GM12891 (cell line): ENCODE measurements around the gene PAM16. TPM values are rescaled to one million over a fixed set of nuclear protein-coding genes. Genes with fewer than 3 reads are reported as not detected.
"Not testable (repeated sequence)": the region's sequence is repeated elsewhere in the genome, so short reads cannot be mapped to it uniquely, and the experiment has no call there.

Experiments
- DNase-seq: peaks from one replicate; pipeline ENCODE4 v3.0.0; 2011; ENCODE audit warnings: low spot score; ENCODE audit not compliant: insufficient read length
- FAIRE-seq: peaks from 2 replicates; lab custom pipeline; 2011; peaks lifted over from hg19 to GRCh38; lab: Jason Lieb, UNC
- PAX5 ChIP-seq: IDR thresholded peaks from 2 replicates; pipeline ENCODE4 v1.6.1; 2011; ENCODE audit warnings: low read length, moderate library complexity, mild to moderate bottlenecking; ENCODE audit not compliant: insufficient read depth, severe bottlenecking
- POLR2A ChIP-seq: IDR thresholded peaks from 2 replicates; pipeline ENCODE4 v1.6.1; 2011; ENCODE audit warnings: low read depth, low read length, control low read depth
- POLR2AphosphoS5 ChIP-seq: IDR thresholded peaks from 2 replicates; pipeline ENCODE4 v1.6.1; 2011; ENCODE audit warnings: low read depth, low read length, control low read depth
- POU2F2 ChIP-seq: IDR thresholded peaks from 2 replicates; pipeline ENCODE4 v1.6.1; 2011; ENCODE audit warnings: low read depth, mild to moderate bottlenecking, control low read depth, low read length, moderate library complexity
- SPI1 ChIP-seq: IDR thresholded peaks from 2 replicates; pipeline ENCODE4 v1.6.1; 2011; ENCODE audit warnings: low read depth, low read length, control low read depth
- TAF1 ChIP-seq: IDR thresholded peaks from 2 replicates; pipeline ENCODE4 v1.6.1; 2011; ENCODE audit warnings: low read depth, low read length, control low read depth
- polyA plus RNA-seq: library from polyadenylated mRNA; unstranded; fragments of >200 nt; gene quantifications from one replicate; pipeline ENCODE4 v1.2.1, GENCODE V29; 2012; ENCODE audit warnings: low read depth, missing spikeins, inconsistent platforms; ENCODE audit not compliant: missing spikeins

Gene PAM16
- 42.2 TPM for polyA plus RNA-seq

DNA sequence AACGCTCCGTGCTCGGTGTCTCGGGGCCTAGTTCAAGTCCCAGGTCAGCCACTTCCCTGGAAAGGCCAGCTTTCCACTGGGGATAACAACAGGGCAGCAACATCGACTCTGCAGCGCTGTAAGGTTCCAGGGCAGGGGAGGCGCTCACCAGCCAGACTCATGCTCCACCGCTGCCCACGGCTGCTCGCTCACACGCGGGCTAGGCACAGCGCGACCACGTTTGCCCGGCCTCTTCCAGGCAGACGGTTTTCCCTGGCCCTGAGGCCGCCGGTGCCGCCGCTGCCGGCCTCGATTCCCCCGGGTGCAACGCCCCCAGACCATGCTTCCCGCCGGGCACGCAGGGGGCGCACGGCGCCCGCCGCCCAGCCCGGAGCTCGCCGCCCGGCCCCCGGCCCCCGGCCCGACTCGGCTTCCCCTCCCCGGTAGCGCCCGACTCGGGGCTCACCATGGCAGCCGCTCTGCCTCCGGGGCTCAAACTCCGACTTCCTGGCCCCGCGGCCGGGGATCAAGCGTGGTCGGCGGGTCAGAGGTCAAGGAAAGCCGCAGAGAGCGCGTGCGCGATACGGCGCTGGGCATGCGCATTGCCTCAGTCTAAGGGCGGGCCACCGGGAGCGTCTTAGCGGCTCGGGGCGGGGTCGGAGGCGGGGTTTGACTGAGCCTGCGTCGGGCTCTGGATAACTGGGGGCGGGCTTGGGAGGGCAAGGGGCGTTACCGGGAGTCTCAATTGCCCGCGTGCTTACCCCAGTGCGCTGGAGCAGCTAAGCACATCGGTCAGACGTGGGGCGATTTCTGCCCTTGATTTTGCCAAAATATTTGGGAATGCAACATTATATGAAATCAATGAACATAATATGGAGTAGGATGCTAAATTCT, at the start of gene PAM16:
TSS of gene PAM16 (minus strand) at position 535 of the 873 bp plus-strand sequence. CDS start at position 448, 87 bp downstream.
- DNase-seq (peak; percentile 97), FAIRE-seq (peak; percentile 96)
- TF ChIP-seq SPI1 (0 out of 2 replicates have a peak, but pooled peaks have one; percentile 17), POLR2AphosphoS5 (peak; percentile 77), TAF1 (no peak), PAX5 (no peak), POLR2A (peak; percentile 70), POU2F2 (no peak)

DNA sequence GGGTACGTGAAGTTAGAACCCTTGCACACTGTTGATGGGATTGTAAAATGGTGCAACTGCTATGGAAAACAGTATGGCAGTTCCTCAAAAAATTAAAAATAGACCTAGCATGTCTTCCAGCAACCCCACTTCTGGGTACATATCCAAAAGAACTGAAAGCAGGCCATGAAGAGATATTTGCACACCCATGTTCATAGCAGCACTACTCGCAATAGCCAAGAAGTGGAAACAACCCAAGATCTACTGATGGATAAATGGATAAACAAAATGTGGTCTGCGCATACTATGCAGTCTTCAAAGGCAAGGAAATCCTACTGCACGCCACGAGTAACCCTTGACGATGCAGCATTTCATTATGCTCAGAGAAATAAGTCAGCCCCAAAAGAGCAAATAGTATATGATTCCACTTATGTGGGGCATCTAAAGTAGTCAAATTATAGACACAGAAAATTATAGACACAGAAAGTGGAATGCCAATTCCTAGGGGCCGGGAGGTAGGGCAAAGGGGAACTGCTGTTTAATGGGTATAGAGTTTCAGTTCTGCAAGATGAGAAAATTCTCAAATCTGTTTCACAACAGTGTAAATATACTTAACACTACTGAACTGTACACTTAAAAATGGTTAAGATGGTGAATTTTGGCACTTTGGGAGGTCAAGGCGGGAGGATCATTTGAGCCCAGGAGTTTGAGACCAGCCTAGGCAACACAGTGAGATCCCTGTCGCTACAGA, 48.0 kb upstream of the PAM16 start:
- TF ChIP-seq POLR2AphosphoS5 (no peak), POLR2A (no peak), SPI1 (no peak), PAX5 (no peak), POU2F2 (no peak), TAF1 (no peak)
- no peak for DNase-seq
- FAIRE-seq = no peak

DNA sequence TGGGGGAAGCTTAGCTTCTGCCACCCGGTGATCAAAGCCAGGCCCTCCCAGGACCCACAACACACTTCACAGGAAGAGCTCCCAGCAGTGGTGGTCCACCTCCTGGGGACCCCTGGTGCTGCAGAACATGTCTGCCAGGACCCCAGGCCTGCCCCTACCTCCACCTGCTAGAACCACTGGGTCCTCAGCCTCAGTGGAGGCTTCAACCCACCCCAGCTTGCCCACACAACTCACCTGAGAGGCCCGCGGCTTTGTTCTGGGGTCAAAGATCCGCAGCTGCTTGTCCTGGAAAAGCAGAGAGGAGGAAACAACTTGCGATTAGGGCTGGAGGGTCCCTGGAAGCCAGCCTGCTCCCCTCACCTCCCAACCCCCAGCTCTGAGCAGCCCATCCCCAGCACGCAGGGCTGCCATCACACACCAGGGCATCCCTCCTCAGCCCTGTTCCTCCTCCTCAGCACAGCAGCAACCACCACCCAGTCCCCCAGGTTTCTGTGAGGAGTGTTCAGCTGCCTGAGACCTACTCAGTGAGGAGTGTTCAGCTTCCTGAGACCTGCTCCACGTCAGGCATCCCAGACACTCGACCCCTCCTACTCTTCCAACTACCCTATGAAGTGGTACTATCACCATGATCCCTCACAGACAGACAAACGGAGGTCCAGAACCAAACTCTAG, 44.1 kb upstream of the PAM16 start:
- DNase-seq = no peak
- no peak for TF ChIP-seq SPI1
- TF ChIP-seq POU2F2 = no peak
- no peak for TF ChIP-seq PAX5
- no peak for TF ChIP-seq TAF1
- no peak for TF ChIP-seq POLR2A
- FAIRE-seq = no peak

DNA sequence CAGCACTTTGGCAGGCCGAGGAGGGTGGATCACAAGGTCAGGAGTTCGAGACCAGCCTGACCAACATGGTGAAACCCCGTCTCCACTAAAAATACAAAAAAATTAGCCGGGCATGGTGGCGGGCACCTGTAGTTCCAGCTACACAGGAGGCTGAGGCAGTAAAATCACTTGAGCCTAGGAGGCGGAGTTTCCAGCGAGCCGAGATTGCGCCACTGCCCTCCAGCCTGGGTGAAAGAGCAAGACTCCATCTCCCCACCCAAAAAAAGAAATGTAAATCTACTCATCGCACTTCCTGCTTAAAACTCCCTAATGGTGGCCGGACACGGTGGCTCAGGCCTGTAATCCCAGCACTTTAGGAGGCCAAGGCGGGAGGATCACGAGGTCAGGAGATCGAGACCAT, 42.7 kb upstream of the PAM16 start:
- not testable (repeated sequence) for DNase-seq, FAIRE-seq

DNA sequence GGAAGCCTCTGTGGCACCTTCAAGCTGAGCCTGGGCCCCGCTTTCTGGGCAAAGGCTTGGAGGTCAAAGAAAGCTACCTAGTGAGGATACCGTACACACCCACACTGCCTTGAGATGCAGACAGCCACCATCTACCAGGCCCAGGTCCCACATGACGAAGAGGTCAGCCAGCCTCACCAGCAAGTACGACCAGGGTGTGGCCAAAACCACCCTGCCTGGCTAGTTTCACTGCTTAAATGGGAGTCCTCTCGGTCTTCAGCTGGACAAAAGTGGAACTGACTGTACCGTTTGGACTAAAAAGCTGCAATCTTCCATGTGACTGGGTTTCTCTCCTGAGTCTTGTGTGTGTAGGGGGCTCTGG, 42.1 kb upstream of the PAM16 start:
- no peak for FAIRE-seq
- TF ChIP-seq POLR2A = no peak
- TF ChIP-seq PAX5 = no peak
- TF ChIP-seq POLR2AphosphoS5 = no peak
- TF ChIP-seq SPI1 = no peak
- TF ChIP-seq TAF1 = no peak
- no peak for TF ChIP-seq POU2F2
- no peak for DNase-seq

- FAIRE-seq = no peak
- DNase-seq = no peak
- no peak for TF ChIP-seq TAF1
- no peak for TF ChIP-seq POLR2A
- no peak for TF ChIP-seq POU2F2
- TF ChIP-seq POLR2AphosphoS5 = no peak
Observed at GRCh38 chr16:4392382-4393239, 41.5 kb upstream of the PAM16 start.

DNA sequence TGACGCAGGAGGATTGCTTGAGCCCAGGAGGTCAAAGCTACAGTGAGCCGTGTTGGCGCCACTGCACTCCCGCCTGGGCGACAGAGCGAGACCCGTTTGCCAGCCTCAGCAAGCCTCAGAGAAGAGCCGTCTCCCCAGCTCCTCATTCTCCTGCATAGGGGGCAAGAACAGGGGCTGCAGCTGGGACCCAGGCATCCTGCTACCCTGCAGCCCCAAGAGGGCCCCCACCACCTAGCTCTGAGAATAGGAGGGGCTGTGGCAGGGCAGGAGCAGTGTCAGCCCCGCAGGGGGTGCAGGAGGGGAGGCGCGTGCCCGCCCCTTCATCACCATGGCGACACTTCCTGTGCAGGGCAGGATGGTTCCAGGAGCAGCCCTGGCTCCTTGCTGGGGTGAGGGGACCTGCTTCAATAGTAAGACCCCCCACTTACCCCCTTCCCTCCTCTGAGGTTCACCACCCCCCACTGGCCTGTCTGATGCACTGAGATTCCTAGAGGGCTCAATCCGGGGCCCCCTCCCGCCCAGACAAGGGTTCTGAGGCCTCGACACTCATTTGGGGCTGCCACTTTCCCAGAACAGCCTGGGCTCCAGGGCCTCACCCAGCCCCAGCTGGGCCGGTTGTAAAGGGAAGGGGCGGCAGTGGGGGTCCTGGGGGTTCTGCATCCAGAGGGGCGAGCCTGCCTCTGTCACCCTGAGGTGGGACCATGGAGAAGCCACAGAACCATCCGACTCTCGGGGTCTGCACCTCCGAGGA, 40.7 kb upstream of the PAM16 start:
- FAIRE-seq (no peak), DNase-seq (no peak)
- TF ChIP-seq POLR2A (no peak), TAF1 (no peak), POU2F2 (no peak), PAX5 (no peak), SPI1 (no peak), POLR2AphosphoS5 (no peak)

- FAIRE-seq (no peak), DNase-seq (no peak)
- no peak for TF ChIP-seq POLR2A
- TF ChIP-seq PAX5 = no peak
- no peak for TF ChIP-seq SPI1
- TF ChIP-seq TAF1 = no peak
- no peak for TF ChIP-seq POLR2AphosphoS5
- TF ChIP-seq POU2F2 = no peak
Observed at GRCh38 chr16:4390266-4391260, 39.4 kb upstream of the PAM16 start.
